Natural killer cell (primary cell): ENCODE results near the gene POLR2A. TPM values are rescaled to one million over a fixed set of nuclear protein-coding genes. Genes with fewer than 3 reads are reported as not detected.

ENCODE experiments used
- ATAC-seq, 3 donors: fragments of 150-1000 bp in 2 of 3; fragments of 200-7000 bp in 1 of 3; cut with Tn5 transposase; 1 replicate in 1 of 3; 2 replicates in 2 of 3; pipeline ENCODE4 v1.10.0; 2021; ENCODE audit warnings: mild to moderate bottlenecking in 2 of 3, moderate library complexity in 2 of 3
- DNase-seq, 2 donors: peaks; one replicate each; pipeline versions ENCODE4 v3.0.0 to v3.0.0-alpha.2; 2013 to 2021; ENCODE audit warnings: mixed read lengths in 1 of 2
- H3K27ac ChIP-seq: one replicate; pipeline ENCODE4 v1.5.1; 2013; ENCODE audit warnings: mild to moderate bottlenecking, low read length
- H3K27me3 ChIP-seq: one replicate; pipeline ENCODE4 v1.6.1; 2013; ENCODE audit warnings: low read length; ENCODE audit not compliant: control insufficient read depth, insufficient read depth
- H3K36me3 ChIP-seq: one replicate; pipeline ENCODE4 v1.6.1; 2013; ENCODE audit warnings: low read length; ENCODE audit not compliant: control insufficient read depth, insufficient read depth
- H3K4me1 ChIP-seq: one replicate; pipeline ENCODE4 v1.6.1; 2013; ENCODE audit warnings: low read length; ENCODE audit not compliant: control insufficient read depth, insufficient read depth
- H3K4me3 ChIP-seq: one replicate; pipeline ENCODE4 v1.5.1; 2013; ENCODE audit warnings: low read length
- H3K9me3 ChIP-seq: one replicate; pipeline ENCODE4 v1.6.1; 2013; ENCODE audit warnings: low read length; ENCODE audit not compliant: control insufficient read depth, insufficient read depth
- H3K27ac Mint-ChIP-seq, 2 donors: one replicate each; pipeline ENCODE4 v1.8.0; 2022; ENCODE audit warnings: mild to moderate bottlenecking in 2 of 2, mixed read lengths in 2 of 2, moderate library complexity in 1 of 2
- H3K27me3 Mint-ChIP-seq, 2 donors: one replicate each; pipeline ENCODE4 v1.8.0; 2022; ENCODE audit warnings: low read depth in 2 of 2, mixed read lengths in 2 of 2
- H3K36me3 Mint-ChIP-seq: one replicate; pipeline ENCODE4 v1.8.0; 2022; ENCODE audit warnings: mixed read lengths
- H3K4me1 Mint-ChIP-seq, 2 donors: one replicate each; pipeline ENCODE4 v1.8.0; 2022; ENCODE audit warnings: mixed read lengths in 2 of 2
- H3K4me3 Mint-ChIP-seq: one replicate; pipeline ENCODE4 v1.8.0; 2022; ENCODE audit warnings: mild to moderate bottlenecking, moderate library complexity, mixed read lengths
- H3K9me3 Mint-ChIP-seq, 2 donors: one replicate each; pipeline ENCODE4 v1.8.0; 2022; ENCODE audit warnings: mixed read lengths in 2 of 2
- CTCF ChIP-seq: fragments of 200-600 bp; IDR thresholded peaks from one replicate; pipeline ENCODE4 v1.8.0; 2022; ENCODE audit warnings: antibody characterized with exemption
- WGBS: methylation state at CpG from one replicate; pipeline ENCODE4 v1.1.7; 2013; ENCODE audit warnings: missing lambda C conversion rate; ENCODE audit not compliant: insufficient coverage; 5-methylcytosine and 5-hydroxymethylcytosine counted together
- intact Hi-C: fragments of 100-400 bp; cut with micrococcal nuclease; formaldehyde crosslinking; loops from one replicate; pipeline ENCODE4 v1.14.2; 2022
- total RNA-seq, 4 donors: library from RNA; stranded (reverse); fragments of 120-200 nt in 1 of 4; gene quantifications; one replicate each; pipeline versions ENCODE4 v1.2.3 to v1.2.4, GENCODE V29; 2013 to 2022

POLR2A gene
- total RNA-seq, 3 donors from 2014 or later (not counting 1 experiment from before 2014, with no cell fraction given): 515 to 879 (median 524) TPM

GRCh38 chr17:7439462-7440112, 44.6 kb upstream of the POLR2A start, which contains the start of gene FGF11:
TSS of gene FGF11 (plus strand) at chr17:7439512. CDS start at chr17:7439621, 109 bp downstream.
- Histone ChIP-seq H3K27ac (no peak within 1 kb of the TSS), H3K4me1 (peaks cover 57% of the 10 kb centered on the region), H3K4me3 (no peak within 1 kb of the TSS), H3K36me3 (no peaks in the 10 kb centered on the region), H3K27me3 (peaks cover 39% of the 10 kb centered on the region), H3K9me3 (no peaks in the 10 kb centered on the region)
- ATAC-seq (no peak), DNase-seq (peak in 1 of 2 donors; percentile 22)
- peak within 1 kb of the TSS; percentile 69 for H3K4me3 Mint-ChIP-seq
- intact Hi-C loops: loop anchor here (5.0 kb wide), 2 partner anchors 63 to 87 kb away; partner anchors contain the start of gene KCTD11
- peaks cover 29 to 49% of the 10 kb centered on the region in 2 donors for H3K4me1 Mint-ChIP-seq
- peak within 1 kb of the TSS; percentile 31 to 48 for H3K27ac Mint-ChIP-seq
- WGBS: 4% methylated on average over 50 of the region's 50 CpGs
- no peaks in the 10 kb centered on the region for H3K36me3 Mint-ChIP-seq
- H3K9me3 Mint-ChIP-seq: no peaks in the 10 kb centered on the region
- no peak for TF ChIP-seq CTCF
- H3K27me3 Mint-ChIP-seq: peaks cover 37 to 45% of the 10 kb centered on the region in 2 donors

- no peak overlapping the region for H3K4me3 ChIP-seq
- intact Hi-C loops: no loop called here
- Mint-ChIP-seq H3K36me3 (no peaks in the 10 kb centered on the region), H3K4me3 (peak overlapping the region; percentile 69), H3K27ac (peak overlapping the region in 1 of 2 donors; percentile 48), H3K27me3 (peaks cover 40 to 48% of the 10 kb centered on the region in 2 donors), H3K9me3 (no peaks in the 10 kb centered on the region), H3K4me1 (peaks cover 29 to 48% of the 10 kb centered on the region in 2 donors)
- H3K36me3 ChIP-seq: no peaks in the 10 kb centered on the region
- ATAC-seq (no peak), DNase-seq (peak in 1 of 2 donors; percentile 61)
- TF ChIP-seq CTCF: no peak
- no peaks in the 10 kb centered on the region for H3K9me3 ChIP-seq
- H3K4me1 ChIP-seq: peaks cover 56% of the 10 kb centered on the region
- H3K27me3 ChIP-seq: peaks cover 44% of the 10 kb centered on the region
- WGBS: 2% methylated on average over 46 of the region's 46 CpGs
- no peak overlapping the region for H3K27ac ChIP-seq
Observed at GRCh38 chr17:7440113-7440833, 43.9 kb upstream of the POLR2A start.

GRCh38 chr17:7440834-7441195, 43.4 kb upstream of the POLR2A start:
- H3K9me3 Mint-ChIP-seq: no peaks in the 10 kb centered on the region
- H3K36me3 ChIP-seq: no peaks in the 10 kb centered on the region
- H3K27ac Mint-ChIP-seq: no peak overlapping the region
- H3K27ac ChIP-seq: no peak overlapping the region
- TF ChIP-seq CTCF: no peak
- DNase-seq: peak; percentile 21 to 25
- no peak overlapping the region for H3K4me3 Mint-ChIP-seq
- H3K9me3 ChIP-seq: no peaks in the 10 kb centered on the region
- H3K4me1 Mint-ChIP-seq: peaks cover 32 to 51% of the 10 kb centered on the region in 2 donors
- 7% methylated on average over 12 of the region's 12 CpGs for WGBS
- H3K36me3 Mint-ChIP-seq: no peaks in the 10 kb centered on the region
- peaks cover 45 to 53% of the 10 kb centered on the region in 2 donors for H3K27me3 Mint-ChIP-seq
- intact Hi-C loops: no loop called here
- H3K4me1 ChIP-seq: peaks cover 58% of the 10 kb centered on the region
- ATAC-seq: no peak
- no peak overlapping the region for H3K4me3 ChIP-seq
- peaks cover 49% of the 10 kb centered on the region for H3K27me3 ChIP-seq
